SU-DHL-6 (cell line): ENCODE measurements around the gene MICAL3.

Experiments
- H2AFZ ChIP-seq: fragments of 200-600 bp; sonication (generic); 2 replicates; pipeline ENCODE4 v1.6.1; 2014; ENCODE audit warnings: low read depth, mild to moderate bottlenecking, moderate library complexity, mixed read lengths, antibody characterized with exemption, low read length; ENCODE audit not compliant: severe bottlenecking
- H3F3A ChIP-seq: fragments of 200-600 bp; shearing (Covaris generic); 2 replicates; pipeline ENCODE4 v1.6.0; 2016; ENCODE audit warnings: antibody characterized with exemption, mild to moderate bottlenecking; ENCODE audit not compliant: insufficient read depth
- H3K27ac ChIP-seq: fragments of 200-600 bp; sonication (generic); 2 replicates; pipeline ENCODE4 v1.5.1; 2016; ENCODE audit warnings: low read depth, mild to moderate bottlenecking, low read length, moderate library complexity, mixed read lengths
- H3K27me3 ChIP-seq: fragments of 200-600 bp; sonication (generic), shearing (Covaris generic); 2 replicates; pipeline ENCODE4 v1.6.0; 2014; ENCODE audit warnings: mild to moderate bottlenecking, low read length
- H3K36me3 ChIP-seq: fragments of 200-600 bp; sonication (generic); 2 replicates; pipeline ENCODE4 v1.6.1; 2014; ENCODE audit warnings: mild to moderate bottlenecking, low read length, mixed read lengths
- H3K4me2 ChIP-seq: fragments of 300-600, 200-600 bp; shearing (Covaris generic), sonication (generic); 2 replicates; pipeline ENCODE4 v1.6.0; 2014; ENCODE audit warnings: low read length, low read depth, mild to moderate bottlenecking; ENCODE audit not compliant: poor library complexity, severe bottlenecking
- H3K4me3 ChIP-seq: fragments of 200-600 bp; sonication (generic); 2 replicates; pipeline ENCODE4 v1.5.1; 2014; ENCODE audit warnings: antibody characterized with exemption, low read length, mild to moderate bottlenecking, mixed read lengths; ENCODE audit not compliant: insufficient read depth, poor library complexity, severe bottlenecking
- H3K79me2 ChIP-seq: fragments of 200-600 bp; sonication (generic); 2 replicates; pipeline ENCODE4 v1.6.1; 2014; ENCODE audit warnings: mild to moderate bottlenecking, low read length, moderate library complexity; ENCODE audit not compliant: insufficient read depth
- H3K9ac ChIP-seq: fragments of 200-600 bp; sonication (generic); 2 replicates; pipeline ENCODE4 v1.7.0; 2014; ENCODE audit warnings: mild to moderate bottlenecking, low read length
- H3K9me2 ChIP-seq: fragments of 200-600 bp; sonication (generic); replicated peaks from 2 replicates; pipeline ENCODE4 v1.6.1; 2014; ENCODE audit warnings: low read length; ENCODE audit not compliant: insufficient read depth
- H3K9me3 ChIP-seq: fragments of 200-600 bp; sonication (generic); 2 replicates; pipeline ENCODE4 v1.6.1; 2014; ENCODE audit warnings: low read length, mixed read lengths; ENCODE audit not compliant: insufficient read depth
- H4K20me1 ChIP-seq: fragments of 200-600 bp; sonication (generic); 2 replicates; pipeline ENCODE4 v1.6.1; 2014; ENCODE audit warnings: low read depth, mild to moderate bottlenecking, antibody characterized with exemption, low read length, moderate library complexity, mixed read lengths
- CTCF ChIP-seq: fragments of 200-600 bp; sonication (generic); IDR thresholded peaks from one replicate; pipeline ENCODE4 v1.5.1; 2017; ENCODE audit warnings: antibody characterized with exemption, mild to moderate bottlenecking, low read length, moderate library complexity; ENCODE audit not compliant: insufficient read depth, poor library complexity, severe bottlenecking
- EZH2phosphoT487 ChIP-seq: fragments of 200-600 bp; sonication (generic), shearing (Covaris generic); conservative IDR thresholded peaks from 2 replicates; pipeline ENCODE4 v1.6.1; 2018; ENCODE audit warnings: mild to moderate bottlenecking, antibody characterized with exemption, low read length, moderate library complexity, mixed read lengths

Gene MICAL3

DNA sequence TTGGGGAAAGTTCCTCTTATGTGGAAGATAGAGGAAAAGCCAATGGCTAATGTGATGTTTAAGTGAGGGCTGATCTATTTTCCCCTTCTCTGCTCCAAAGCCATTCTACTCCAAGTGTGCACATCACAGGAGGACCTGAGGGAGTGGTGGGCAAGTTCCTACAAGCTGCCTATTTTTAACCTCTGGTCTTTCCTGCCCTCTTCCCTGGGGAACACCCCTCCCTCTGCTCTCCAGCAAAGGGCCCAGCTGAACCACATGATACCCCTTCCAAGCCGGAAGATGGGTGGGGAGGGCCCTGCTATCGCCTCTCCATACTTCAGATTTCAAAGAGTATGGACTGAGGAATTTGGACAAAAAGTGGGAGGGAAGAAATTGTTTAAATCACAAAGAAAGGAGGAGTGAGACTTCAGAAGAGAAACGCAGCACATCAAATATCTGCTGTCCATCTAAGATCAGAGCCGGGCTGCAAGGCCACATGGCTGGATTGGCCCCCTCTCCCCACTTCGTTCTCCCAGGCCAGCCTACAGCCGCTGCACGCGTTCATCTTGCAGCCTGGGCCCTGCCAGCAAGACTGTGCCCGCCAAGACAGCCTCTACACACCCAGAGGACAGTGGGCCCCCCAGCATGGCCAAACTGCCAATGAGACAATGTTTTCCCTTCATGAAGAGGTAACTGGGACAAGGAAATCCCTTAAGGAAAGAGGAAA lies 77.5 kb downstream of the MICAL3 start:
- Histone ChIP-seq H3K36me3 (no peaks in the 10 kb centered on the region), H3K4me2 (no peak overlapping the region), H3K27ac (no peak overlapping the region), H3F3A (no peaks in the 10 kb centered on the region), H3K79me2 (peaks cover 93% of the 10 kb centered on the region), H2AFZ (no peak overlapping the region), H3K27me3 (no peaks in the 10 kb centered on the region), H3K9me2 (no peaks in the 10 kb centered on the region), H3K9ac (no peak overlapping the region), H3K9me3 (no peaks in the 10 kb centered on the region), H3K4me3 (no peak overlapping the region), H4K20me1 (no peaks in the 10 kb centered on the region)
- no peak for TF ChIP-seq CTCF

GRCh38 chr22:17945888-17946648 lies 78.3 kb downstream of the MICAL3 start:
- Histone ChIP-seq H3F3A (no peaks in the 10 kb centered on the region), H3K27me3 (no peaks in the 10 kb centered on the region), H3K27ac (no peak overlapping the region), H3K4me2 (no peak overlapping the region), H4K20me1 (no peaks in the 10 kb centered on the region), H3K9me2 (no peaks in the 10 kb centered on the region), H3K4me3 (no peak overlapping the region), H3K36me3 (no peaks in the 10 kb centered on the region), H2AFZ (no peak overlapping the region), H3K9me3 (no peaks in the 10 kb centered on the region), H3K9ac (no peak overlapping the region), H3K79me2 (peaks cover 93% of the 10 kb centered on the region)
- TF ChIP-seq EZH2phosphoT487 (no peak), CTCF (no peak)

GRCh38 chr22:17945156-17945887 lies 79.0 kb downstream of the MICAL3 start:
- no peak overlapping the region for H3K9ac ChIP-seq
- no peak overlapping the region for H3K4me3 ChIP-seq
- TF ChIP-seq CTCF: no peak
- no peak for TF ChIP-seq EZH2phosphoT487
- H3K9me3 ChIP-seq: no peaks in the 10 kb centered on the region
- no peak overlapping the region for H3K4me2 ChIP-seq
- no peaks in the 10 kb centered on the region for H3F3A ChIP-seq
- H4K20me1 ChIP-seq: no peaks in the 10 kb centered on the region
- peaks cover 95% of the 10 kb centered on the region for H3K79me2 ChIP-seq
- no peak overlapping the region for H2AFZ ChIP-seq
- H3K36me3 ChIP-seq: no peaks in the 10 kb centered on the region
- no peaks in the 10 kb centered on the region for H3K27me3 ChIP-seq
- H3K9me2 ChIP-seq: no peaks in the 10 kb centered on the region
- no peak overlapping the region for H3K27ac ChIP-seq
